ENCODE results near the gene CSRNP3. TPM values are rescaled to one million over a fixed set of nuclear protein-coding genes. Genes with fewer than 3 reads are reported as not detected.

Gene CSRNP3
- total and polyA plus RNA-seq, 2 donors (not counting 3 experiments of a cell fraction or from before 2014, with no cell fraction given), result not detected

GRCh38 chr2:165630236-165630635 is 160.7 kb downstream of the CSRNP3 start:
- no TSS peak for BruUV-seq (replicated peaks)
- no peaks in the 10 kb centered on the region for H4K20me1 ChIP-seq (replicated peaks; ENCODE audit: control insufficient read depth, extremely low read depth, insufficient read depth, low read length)
- dilution Hi-C loops (cut with MboI; ENCODE audit: extremely low pct_ligation_motif_present, low sequenced_read_pairs), result no loop called here

More at GRCh38 chr2:165630236-165630635, 160.7 kb downstream of the CSRNP3 start:
- peaks cover 3% of the 10 kb centered on the region for H3K4me1 ChIP-seq (ENCODE audit: control insufficient read depth, extremely low read depth, insufficient read depth, low read length)
- H3K4me2 ChIP-seq (ENCODE audit: insufficient read depth, low read length), result no peak overlapping the region
- no peak overlapping the region for H3K4me3 ChIP-seq (replicated peaks in 1 of 3; ENCODE audit: insufficient read depth in 1 of 3, low read depth in 1 of 3, low read length in 3 of 3)
- H3K27me3 ChIP-seq (ENCODE audit: control insufficient read depth in 2 of 2, insufficient read depth in 2 of 2, low read length in 2 of 2), result peaks cover 4% of the 10 kb centered on the region in 2 experiments
- H2AFZ ChIP-seq (ENCODE audit: low read depth, low read length), result no peak overlapping the region
- no peaks in the 10 kb centered on the region for H3K9me3 ChIP-seq (replicated peaks; ENCODE audit: control insufficient read depth, insufficient read depth, low read length)
- no peaks in the 10 kb centered on the region for H3K79me2 ChIP-seq (ENCODE audit: control insufficient read depth, insufficient read depth, low read length)
- FAIRE-seq (no peak), DNase-seq (ENCODE audit: low read depth, low spot score) (no peak)
- no peak for TF ChIP-seq CTCF (IDR thresholded peaks at IDR 0.05; ENCODE audit: extremely low read depth in 1 of 2, insufficient read depth in 1 of 2, low read depth in 1 of 2, low read length in 2 of 2)
- TF ChIP-seq EZH2 (IDR thresholded peaks at IDR 0.05; ENCODE audit: borderline replicate concordance, low read depth, low read length, severe bottlenecking), result no peak
- TF ChIP-seq MAX (IDR thresholded peaks at IDR 0.05; ENCODE audit: insufficient read depth, insufficient read length), result no peak
- no peak for TF ChIP-seq GATA2 (IDR thresholded peaks at IDR 0.05; ENCODE audit: insufficient read depth, insufficient read length, low read depth, low read length)
- no peak for TF ChIP-seq MYC (IDR thresholded peaks at IDR 0.05; ENCODE audit: low read depth, low read length)
- no peak for TF ChIP-seq JUN (IDR thresholded peaks at IDR 0.05; ENCODE audit: borderline replicate concordance, insufficient read depth, insufficient read length, low read depth)
- TF ChIP-seq POLR2AphosphoS5 (IDR thresholded peaks at IDR 0.05; ENCODE audit: insufficient read depth, low read depth, low read length), result no peak
- TF ChIP-seq POLR2A (IDR thresholded peaks at IDR 0.05; ENCODE audit: low read depth, low read length), result no peak
- no peak for TF ChIP-seq FOS (IDR thresholded peaks at IDR 0.05; ENCODE audit: borderline replicate concordance, insufficient read depth, low read length)
- no peaks in the 10 kb centered on the region for H3K9me1 ChIP-seq (replicated peaks; ENCODE audit: control insufficient read depth, extremely low read depth, insufficient read depth, low read length)
- ChIA-PET POLR2A (no interaction called here), CTCF (no interaction called here)
- H3K27ac ChIP-seq (ENCODE audit: insufficient read depth, low read depth, low read length), result no peak overlapping the region
- no peak overlapping the region for H3K9ac ChIP-seq (replicated peaks; ENCODE audit: extremely low read depth, insufficient read depth, low read length)
- H3K36me3 ChIP-seq (ENCODE audit: control insufficient read depth in 2 of 2, extremely low read depth in 1 of 2, insufficient read depth in 2 of 2, low read length in 2 of 2), result no peaks in the 10 kb centered on the region
- intact Hi-C loops (cut with micrococcal nuclease), result no loop called here
